NCI-H2196 treated with DMSO at 0.1 percent for 48 hours (cell line): ENCODE data around the gene OR1K1.
A peak's percentile ranks its signal among the peaks of the same experiment; 100 is the strongest.
"Not testable (repeated sequence)": the region's sequence is repeated elsewhere in the genome, so short reads cannot be mapped to it uniquely, and the experiment has no call there.

Experiments
- DNase-seq: peaks from one replicate; lab custom pipeline; 2025; ENCODE audit not compliant: unreplicated experiment; lab: John Stamatoyannopoulos, UW

Gene OR1K1

GRCh38 chr9:122800066-122801060 lies at the start of gene OR1K1:
TSS of gene OR1K1 (plus strand) at chr9:122800123. CDS start at chr9:122800123, 0 bp downstream.
- DNase-seq = no peak

GRCh38 chr9:122754825-122755224 lies 45.1 kb upstream of the OR1K1 start:
- no peak for DNase-seq

- DNase-seq = no peak
Measured at GRCh38 chr9:122767817-122768216, 32.1 kb upstream of the OR1K1 start.

- no peak for DNase-seq
Measured at GRCh38 chr9:122777052-122777451, 22.9 kb upstream of the OR1K1 start.

- DNase-seq = no peak
Measured at GRCh38 chr9:122777935-122778627, 21.8 kb upstream of the OR1K1 start.

DNA sequence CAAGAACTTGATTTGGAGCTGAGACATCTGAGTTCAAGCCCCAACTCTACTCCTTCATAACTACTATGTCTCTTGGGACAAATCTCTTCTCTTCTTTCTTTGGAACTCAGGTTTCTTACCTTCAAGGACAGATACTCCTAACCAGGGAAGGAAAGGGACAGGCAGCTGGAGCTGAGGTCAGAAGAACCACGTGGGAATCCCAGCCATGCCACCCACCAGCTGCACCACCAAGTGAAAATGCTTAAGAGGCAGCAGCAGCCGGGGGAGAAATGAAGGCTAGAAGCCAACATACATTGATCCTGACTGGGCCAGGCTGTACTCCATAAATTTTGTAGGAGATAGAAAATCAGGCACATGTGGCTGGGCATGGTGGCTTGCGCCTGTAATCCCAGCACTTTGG lies 20.7 kb upstream of the OR1K1 start:
- no peak for DNase-seq

GRCh38 chr9:122780026-122780425 lies 19.9 kb upstream of the OR1K1 start:
- DNase-seq = no peak

DNA sequence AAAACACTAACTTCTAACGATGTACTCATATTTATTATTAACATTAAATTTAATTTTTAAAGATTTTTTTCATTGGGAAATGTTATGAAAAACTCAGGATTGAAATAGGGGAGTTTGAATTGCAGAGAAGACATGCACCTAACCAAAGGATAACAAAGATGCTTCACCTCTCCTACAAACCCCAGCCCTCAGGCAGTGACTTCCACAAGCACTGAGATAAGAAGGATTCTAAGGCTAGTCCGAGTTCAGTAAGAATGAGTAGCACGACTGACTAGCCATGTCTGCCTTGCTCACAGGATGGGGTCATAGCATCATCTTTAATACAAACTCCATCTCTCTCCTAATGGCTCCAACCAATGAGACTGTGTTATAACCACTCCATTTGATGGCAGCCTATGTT lies 18.3 kb upstream of the OR1K1 start:
- DNase-seq = no peak

DNA sequence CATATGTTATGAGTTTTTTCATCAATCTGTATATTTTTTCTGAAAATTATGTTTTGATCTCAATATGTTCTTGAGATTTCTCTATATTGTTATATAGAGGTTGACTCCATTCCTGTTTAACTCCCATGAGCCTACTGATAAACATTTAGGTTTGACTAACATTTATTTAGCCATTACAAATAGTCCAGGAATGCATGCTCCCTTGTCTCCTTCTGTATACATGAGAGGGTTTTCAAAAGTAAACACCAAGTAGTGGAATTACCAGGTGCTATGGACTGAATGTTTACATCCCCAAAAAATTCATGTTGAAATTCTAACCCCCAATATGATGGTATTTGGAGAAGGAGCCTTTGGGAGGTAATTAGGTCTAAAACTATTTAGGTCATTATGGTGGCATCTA lies 14.7 kb upstream of the OR1K1 start:
- no peak for DNase-seq

DNA sequence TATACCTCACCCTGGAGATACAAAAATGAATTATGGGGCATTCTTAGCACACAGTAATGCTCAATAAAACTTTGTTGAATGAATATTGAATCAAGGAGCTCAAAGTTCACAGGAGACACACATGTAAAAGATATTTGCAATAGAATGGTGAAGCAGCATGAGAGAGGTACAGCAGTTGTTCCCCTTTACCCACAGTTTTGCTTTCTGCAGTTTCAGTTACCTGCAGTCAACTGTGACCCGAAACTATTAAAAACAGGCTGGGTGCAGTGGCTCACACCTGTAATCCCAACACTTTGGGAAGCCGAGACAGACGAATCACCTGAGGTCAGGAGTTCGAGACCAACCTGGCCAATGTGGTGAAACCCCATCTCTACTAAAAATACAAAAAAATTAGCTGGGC lies 13.6 kb upstream of the OR1K1 start:
- DNase-seq = no peak

DNA sequence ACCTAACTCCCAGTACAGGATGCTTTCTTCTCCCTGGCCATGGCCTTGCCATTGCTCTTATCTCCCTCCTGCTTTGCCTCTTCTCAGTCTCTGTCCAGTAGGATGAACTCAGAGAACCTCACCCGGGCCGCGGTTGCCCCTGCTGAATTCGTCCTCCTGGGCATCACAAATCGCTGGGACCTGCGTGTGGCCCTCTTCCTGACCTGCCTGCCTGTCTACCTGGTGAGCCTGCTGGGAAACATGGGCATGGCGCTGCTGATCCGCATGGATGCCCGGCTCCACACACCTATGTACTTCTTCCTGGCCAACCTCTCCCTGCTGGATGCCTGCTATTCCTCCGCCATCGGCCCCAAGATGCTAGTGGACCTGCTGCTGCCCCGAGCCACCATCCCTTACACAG lies 11.1 kb upstream of the OR1K1 start, which contains the start of gene OR5C1:
Gene OR5C1, plus strand, starts transcription at position 103 of the 400 bp plus-strand sequence. Its CDS starts 0 bp downstream, at position 103.
- DNase-seq = no peak

GRCh38 chr9:122789256-122790046 lies 10.5 kb upstream of the OR1K1 start:
- DNase-seq = no peak

- DNase-seq = no peak
Measured at GRCh38 chr9:122791872-122792669, 7.9 kb upstream of the OR1K1 start.

GRCh38 chr9:122797316-122798063 lies 2.4 kb upstream of the OR1K1 start:
- DNase-seq = no peak

- no peak for DNase-seq
Measured at GRCh38 chr9:122806661-122807060, 6.7 kb downstream of the OR1K1 start.

GRCh38 chr9:122807271-122807900 lies 7.5 kb downstream of the OR1K1 start:
- no peak for DNase-seq

DNA sequence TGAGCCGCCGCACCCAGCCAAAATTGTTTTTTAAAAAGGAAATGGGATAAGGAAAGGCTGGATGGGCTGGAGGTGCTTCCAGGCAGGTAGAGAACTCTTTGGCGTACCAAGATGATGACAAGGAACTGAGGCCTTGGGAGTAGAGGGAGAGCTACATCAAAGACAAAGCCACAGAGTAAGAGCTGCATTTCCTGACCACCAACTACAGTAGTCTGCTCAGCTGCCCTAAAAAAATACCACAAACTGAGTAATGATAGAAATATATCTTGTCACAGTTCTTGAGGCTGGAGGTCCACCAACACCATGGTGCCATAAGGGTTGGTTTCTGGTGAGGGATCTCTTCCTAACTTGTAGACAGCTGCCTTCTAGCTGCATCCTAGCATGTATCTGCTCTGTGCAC lies 8.2 kb downstream of the OR1K1 start:
- no peak for DNase-seq

GRCh38 chr9:122809261-122809660 lies 9.3 kb downstream of the OR1K1 start:
- not testable (repeated sequence) for DNase-seq

DNA sequence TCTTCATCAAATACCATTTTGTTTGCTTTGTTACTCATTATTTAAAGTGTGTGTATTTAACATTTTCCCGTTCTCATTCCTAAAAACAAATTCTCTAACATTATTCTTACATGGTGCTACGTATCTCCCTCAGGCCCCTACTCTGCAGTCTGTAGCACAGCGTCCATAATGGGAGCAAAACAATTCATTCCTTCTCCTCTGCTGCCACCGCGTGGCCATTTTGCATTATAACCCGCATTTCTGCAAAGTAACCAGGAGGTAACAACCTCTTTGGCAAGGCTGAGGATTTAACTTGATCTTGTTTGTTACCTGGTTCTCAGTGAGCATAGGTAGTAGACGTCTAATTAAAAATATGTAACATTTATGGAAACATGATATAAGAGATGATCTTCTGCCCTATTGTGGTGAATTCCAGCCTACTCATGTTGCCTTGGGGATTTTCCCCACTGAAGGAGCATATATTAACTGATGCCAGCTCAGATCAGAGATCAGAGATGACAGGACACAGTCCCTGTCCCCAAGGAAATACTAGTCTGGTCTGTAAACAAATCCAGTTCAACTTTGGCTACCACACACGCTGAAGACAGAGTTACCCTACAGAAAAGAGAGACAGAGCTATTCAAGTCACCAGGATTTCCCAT lies 10.5 kb downstream of the OR1K1 start:
- peak; percentile 75 for DNase-seq
